H1 (cell line): ENCODE results near the gene CLCN3. TPM values are rescaled to one million over a fixed set of nuclear protein-coding genes. Genes with fewer than 3 reads are reported as not detected.

ENCODE experiments used
- CHD2 ChIP-seq: IDR thresholded peaks from 2 replicates; pipeline ENCODE4 v1.6.1; 2012; ENCODE audit warnings: low read length, improper control_type of control experiment
- CTBP2 ChIP-seq: IDR thresholded peaks from 2 replicates; pipeline ENCODE4 v1.7.0; 2011; ENCODE audit warnings: borderline replicate concordance, mild to moderate bottlenecking, moderate library complexity, mixed read lengths, low read length; ENCODE audit not compliant: insufficient read depth, insufficient read length
- JUN ChIP-seq: IDR thresholded peaks from 2 replicates; pipeline ENCODE4 v1.6.1; 2011; ENCODE audit warnings: low read depth, mild to moderate bottlenecking, improper control_type of control experiment, low read length
- MAFK ChIP-seq: IDR thresholded peaks from 2 replicates; pipeline ENCODE4 v1.6.1; 2012; ENCODE audit warnings: low read depth, mild to moderate bottlenecking, improper control_type of control experiment, low read length
- RBBP5 ChIP-seq: IDR thresholded peaks from 2 replicates; pipeline ENCODE4 v1.7.1; 2012; ENCODE audit warnings: low read depth, mild to moderate bottlenecking, inconsistent platforms, low read length, moderate library complexity, borderline replicate concordance
- SAP30 ChIP-seq: fragments of 300-600 bp; sonication (generic); IDR thresholded peaks from 2 replicates; pipeline ENCODE4 v1.7.1; 2012; ENCODE audit warnings: low read length, moderate library complexity, mild to moderate bottlenecking, inconsistent platforms; ENCODE audit not compliant: insufficient read depth, insufficient replicate concordance
- TCF12 ChIP-seq: IDR thresholded peaks from 2 replicates; pipeline ENCODE4 v1.6.1; 2011; ENCODE audit warnings: low read depth, mild to moderate bottlenecking, low read length
- polyA plus RNA-seq, 7 experiments: library from polyadenylated mRNA; depleted of rRNA in 3 of 7; stranded (reverse) in 5 of 7; unstranded in 2 of 7; fragments of >200 nt in 5 of 7; fragments of 200-250 nt in 2 of 7; gene quantifications; 1 replicate in 5 of 7; 2 replicates in 1 of 7; 4 replicates in 1 of 7; pipeline versions ENCODE4 v1.2.1 to v1.2.3, GENCODE V29; 2011 to 2013; ENCODE audit warnings: missing spikeins in 2 of 7, mixed read lengths in 2 of 7
- total RNA-seq: library from RNA; stranded (reverse); fragmentation: NEBNext Ultra II Directional; extraction: Animal tissue kit (Norgen Biotek cat#: 25700); gene quantifications from 2 replicates; pipeline ENCODE4 v1.2.1, GENCODE V29; 2021

Gene CLCN3
- total and polyA plus RNA-seq, 2 of the 8 experiments (the other 6 are each of a cell fraction or from before 2014, with no cell fraction given), result 8.8 to 32.8 TPM

- TF ChIP-seq CHD2 (no peak), RBBP5 (no peak), MAFK (no peak), CTBP2 (no peak), TCF12 (no peak), SAP30 (no peak), JUN (no peak)
Observed at GRCh38 chr4:169761846-169762245, 141.5 kb downstream of the CLCN3 start (continued).
